Transverse colon (tissue), 4 donors: ENCODE data around the gene PTPRJ. TPM values are rescaled to one million over a fixed set of nuclear protein-coding genes. Genes with fewer than 3 reads are reported as not detected.

Experiments
- DNase-seq: peaks from one replicate; pipeline ENCODE4 v3.0.0-alpha.2; 2019
- H3K27ac ChIP-seq, 4 donors: fragments of 200-600 bp; sonication (generic); 2 replicates each; pipeline ENCODE4 v1.5.1; 2016 to 2018; ENCODE audit warnings: inconsistent platforms in 4 of 4
- H3K27me3 ChIP-seq: fragments of 200-600 bp; sonication (generic); 2 replicates; pipeline ENCODE4 v1.5.1; 2017; ENCODE audit warnings: inconsistent platforms
- H3K36me3 ChIP-seq, 4 donors: fragments of 200-600 bp; sonication (generic); 2 replicates each; pipeline ENCODE4 v1.5.1; 2017 to 2019; ENCODE audit warnings: inconsistent platforms in 4 of 4
- H3K4me1 ChIP-seq, 4 donors: fragments of 200-600 bp; sonication (generic); 2 replicates each; pipeline ENCODE4 v1.5.1; 2017 to 2020; ENCODE audit warnings: inconsistent platforms in 4 of 4
- H3K4me3 ChIP-seq, 4 donors: fragments of 200-600 bp; sonication (generic); 1 replicate in 1 of 4; 2 replicates in 3 of 4; pipeline versions ENCODE4 v1.5.1 to v1.6.1; 2017 to 2019; ENCODE audit warnings: inconsistent platforms in 4 of 4
- H3K9me3 ChIP-seq, 2 donors: fragments of 200-600 bp; sonication (generic); 2 replicates each; pipeline ENCODE4 v1.5.1; 2017 to 2019; ENCODE audit warnings: inconsistent platforms in 2 of 2
- EP300 ChIP-seq: sonication (generic); formaldehyde crosslinking; IDR thresholded peaks from one replicate; pipeline ENCODE4 v1.6.1; 2017; ENCODE audit warnings: antibody characterized with exemption, low read depth
- POLR2A ChIP-seq: fragments of 450-650 bp; IDR thresholded peaks from one replicate; pipeline ENCODE4 v1.6.1; 2016; ENCODE audit warnings: antibody characterized with exemption, mild to moderate bottlenecking, moderate library complexity
- POLR2AphosphoS5 ChIP-seq, 3 donors: sonication (generic); formaldehyde crosslinking; IDR thresholded peaks; one replicate each; pipeline ENCODE4 v1.6.1; 2016; ENCODE audit warnings: antibody characterized with exemption in 3 of 3
- WGBS, 2 donors: methylation state at CpG; one replicate each; pipeline ENCODE4 v1.1.5; 2018; ENCODE audit warnings: low coverage in 1 of 2; 5-methylcytosine and 5-hydroxymethylcytosine counted together
- in situ Hi-C, 4 donors: fragments of 200-750 bp; cut with MboI; loops; one replicate each; pipeline versions ENCODE4 v1.15.0 to v1.15.1; 2017; ENCODE audit warnings: low sequenced_read_pairs in 3 of 4, low pct_ligation_motif_present in 1 of 4, low pct_unique_long_range_greater_than_20kb in 1 of 4
- intact Hi-C: fragments of 100-400 bp; cut with DNase I; formaldehyde crosslinking; loops from one replicate; pipeline ENCODE4 v1.15.1; 2023; ENCODE audit warnings: low total_unique reads
- total RNA-seq, 4 donors: library from RNA; depleted of rRNA; stranded (reverse); fragments of >200 nt; gene quantifications; one replicate each; pipeline ENCODE4 v1.1.0, GENCODE V29; 2016
- TF ChIP-seq, protein P1 (sequence below), 5 experiments: fragments of 200-600 bp in 3 of 5; fragments of 450-650 bp in 2 of 5; sonication (generic) in 3 of 5; IDR thresholded peaks; 1 replicate in 2 of 5; 2 replicates in 3 of 5; pipeline ENCODE4 v1.5.1; 2016 to 2017; ENCODE audit warnings: antibody characterized with exemption in 5 of 5, inconsistent platforms in 3 of 5, mild to moderate bottlenecking in 2 of 5, moderate library complexity in 1 of 5

Gene PTPRJ
- total RNA-seq, 4 donors from 2014 or later = 25.3 to 40.8 (median 31.7) TPM

DNA sequence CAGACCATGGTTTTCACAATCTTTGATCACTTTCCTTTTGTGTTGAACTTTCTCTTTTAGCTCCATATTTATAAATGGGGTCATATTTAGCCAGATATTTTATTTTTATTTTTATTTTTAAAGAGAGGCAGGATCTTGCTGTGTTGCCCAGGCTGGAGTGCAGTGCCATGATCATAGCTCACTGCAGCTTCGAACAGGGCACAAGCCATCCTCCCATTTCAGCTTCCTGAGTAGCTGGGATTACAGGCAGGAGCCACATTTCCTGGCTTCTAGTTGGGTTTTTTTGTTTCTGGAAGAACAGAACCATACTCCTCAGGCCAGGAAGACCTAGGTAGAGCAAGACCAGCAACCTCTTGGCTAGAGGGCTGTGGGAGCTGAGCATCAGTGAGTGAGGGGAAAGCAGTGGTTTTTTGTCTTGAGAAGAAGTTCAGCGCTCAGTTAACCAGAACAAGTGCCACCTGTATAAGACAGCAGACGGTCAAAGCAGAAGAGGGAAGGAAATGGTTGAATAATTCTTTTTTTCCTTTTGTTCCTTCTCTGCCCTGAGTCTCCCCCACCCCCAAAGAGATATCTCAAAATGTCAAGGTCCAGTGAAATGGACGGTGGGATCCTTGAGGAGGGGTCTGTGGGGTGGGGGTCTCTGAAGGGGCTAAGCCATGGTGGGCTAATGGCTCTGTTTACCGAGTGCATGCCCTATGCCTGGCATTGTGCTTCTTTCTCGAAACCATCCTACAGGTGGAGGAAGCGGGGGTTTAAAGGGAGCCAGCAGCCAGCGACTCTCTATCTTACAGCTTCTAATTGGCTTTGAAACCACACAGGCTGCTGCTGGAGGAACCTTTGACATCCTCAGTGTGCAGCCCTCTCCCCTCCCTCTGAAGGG lies 63.0 kb downstream of the PTPRJ start:
- H3K4me3 ChIP-seq = no peak overlapping the region
- no peaks in the 10 kb centered on the region for H3K36me3 ChIP-seq
- intact Hi-C loops = no loop called here
- TF ChIP-seq POLR2A (no peak), POLR2AphosphoS5 (IDR thresholded peaks at IDR 0.05) (no peak), EP300 (no peak)
- TF ChIP-seq, protein P1, sequence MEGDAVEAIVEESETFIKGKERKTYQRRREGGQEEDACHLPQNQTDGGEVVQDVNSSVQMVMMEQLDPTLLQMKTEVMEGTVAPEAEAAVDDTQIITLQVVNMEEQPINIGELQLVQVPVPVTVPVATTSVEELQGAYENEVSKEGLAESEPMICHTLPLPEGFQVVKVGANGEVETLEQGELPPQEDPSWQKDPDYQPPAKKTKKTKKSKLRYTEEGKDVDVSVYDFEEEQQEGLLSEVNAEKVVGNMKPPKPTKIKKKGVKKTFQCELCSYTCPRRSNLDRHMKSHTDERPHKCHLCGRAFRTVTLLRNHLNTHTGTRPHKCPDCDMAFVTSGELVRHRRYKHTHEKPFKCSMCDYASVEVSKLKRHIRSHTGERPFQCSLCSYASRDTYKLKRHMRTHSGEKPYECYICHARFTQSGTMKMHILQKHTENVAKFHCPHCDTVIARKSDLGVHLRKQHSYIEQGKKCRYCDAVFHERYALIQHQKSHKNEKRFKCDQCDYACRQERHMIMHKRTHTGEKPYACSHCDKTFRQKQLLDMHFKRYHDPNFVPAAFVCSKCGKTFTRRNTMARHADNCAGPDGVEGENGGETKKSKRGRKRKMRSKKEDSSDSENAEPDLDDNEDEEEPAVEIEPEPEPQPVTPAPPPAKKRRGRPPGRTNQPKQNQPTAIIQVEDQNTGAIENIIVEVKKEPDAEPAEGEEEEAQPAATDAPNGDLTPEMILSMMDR (IDR thresholded peaks at IDR 0.05) = no peak
- DNase-seq = no peak
- peaks cover 0 to 20% (median 0%) of the 10 kb centered on the region in 4 donors for H3K4me1 ChIP-seq
- no peaks in the 10 kb centered on the region for H3K9me3 ChIP-seq
- 50 to 83% methylated on average over 1 to 8 of the region's 8 CpGs for WGBS, 2 donors
- H3K27me3 ChIP-seq = no peaks in the 10 kb centered on the region
- peak overlapping the region in 3 of 4 donors; percentile 1 to 40 (median 5) for H3K27ac ChIP-seq
- in situ Hi-C loops = no loop called here

DNA sequence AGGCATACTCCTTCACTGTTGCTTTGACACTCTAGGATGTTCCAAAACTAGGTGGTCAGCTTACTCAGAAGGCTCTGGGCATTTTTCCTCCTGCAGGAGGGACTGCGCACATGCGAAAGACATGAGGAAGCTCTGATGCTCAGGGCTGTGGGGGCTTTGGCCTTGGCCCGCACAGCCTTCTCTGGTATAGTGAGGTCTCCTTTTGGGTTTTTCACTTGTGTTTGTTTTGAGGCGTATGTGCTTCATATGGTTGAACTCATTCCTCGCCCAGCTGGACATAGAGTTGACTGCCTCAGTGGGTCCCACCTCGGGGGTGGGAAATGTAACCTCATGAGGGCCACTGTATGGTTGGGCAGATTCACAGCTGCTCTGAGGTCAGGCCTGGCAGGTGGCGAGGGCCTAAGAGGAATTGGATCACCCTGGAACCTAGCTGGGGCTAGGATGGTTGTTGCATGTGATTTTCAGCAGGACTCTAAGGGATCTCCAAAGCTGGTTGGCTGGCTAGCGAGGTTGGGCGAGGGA lies 63.7 kb downstream of the PTPRJ start:
- WGBS, 2 donors = 94 to 100% methylated on average over 3 to 9 of the region's 9 CpGs
- in situ Hi-C loops = no loop called here
- TF ChIP-seq POLR2A (no peak), EP300 (no peak), POLR2AphosphoS5 (IDR thresholded peaks at IDR 0.05) (no peak)
- TF ChIP-seq, protein P1 (IDR thresholded peaks at IDR 0.05) = no peak
- H3K9me3 ChIP-seq = no peaks in the 10 kb centered on the region
- no peaks in the 10 kb centered on the region for H3K27me3 ChIP-seq
- H3K36me3 ChIP-seq = no peaks in the 10 kb centered on the region
- no peak overlapping the region for H3K4me3 ChIP-seq
- intact Hi-C loops = no loop called here
- DNase-seq = no peak
- H3K27ac ChIP-seq = peak overlapping the region in 3 of 4 donors; percentile 3 to 40 (median 5)
- peaks cover 0 to 20% (median 0%) of the 10 kb centered on the region in 4 donors for H3K4me1 ChIP-seq

DNA sequence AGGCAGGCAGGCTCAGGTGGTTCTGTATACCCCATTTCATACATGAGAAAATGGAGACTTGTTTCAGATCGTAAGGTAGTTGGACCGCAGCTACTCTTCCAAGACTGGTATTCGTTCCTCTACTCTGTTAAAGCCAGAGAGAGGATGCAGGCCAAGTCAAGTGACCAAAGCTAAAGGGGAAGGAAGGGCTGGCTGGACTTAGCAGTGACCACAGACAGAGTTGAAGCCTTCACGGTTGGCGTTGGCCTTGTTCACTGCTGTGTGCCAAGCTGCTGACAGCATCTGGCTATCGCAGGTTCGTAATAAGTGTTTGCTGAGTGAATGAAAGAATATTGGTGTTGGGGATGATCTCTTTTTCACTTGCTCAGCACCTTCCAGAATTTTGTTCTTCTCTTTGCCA lies 64.2 kb downstream of the PTPRJ start:
- Histone ChIP-seq H3K36me3 (no peaks in the 10 kb centered on the region), H3K27ac (peak overlapping the region in 2 of 4 donors; percentile 3 to 36), H3K9me3 (no peaks in the 10 kb centered on the region), H3K4me3 (no peak overlapping the region), H3K4me1 (peaks cover 0 to 21% (median 0%) of the 10 kb centered on the region in 4 donors), H3K27me3 (no peaks in the 10 kb centered on the region)
- no peak for DNase-seq
- in situ Hi-C loops = no loop called here
- WGBS, 2 donors = 88 to 90% methylated on average over 5 to 7 of the region's 7 CpGs
- TF ChIP-seq POLR2A (no peak), EP300 (no peak), POLR2AphosphoS5 (IDR thresholded peaks at IDR 0.05) (no peak)
- TF ChIP-seq, protein P1 (IDR thresholded peaks at IDR 0.05) = no peak
- intact Hi-C loops = no loop called here

DNA sequence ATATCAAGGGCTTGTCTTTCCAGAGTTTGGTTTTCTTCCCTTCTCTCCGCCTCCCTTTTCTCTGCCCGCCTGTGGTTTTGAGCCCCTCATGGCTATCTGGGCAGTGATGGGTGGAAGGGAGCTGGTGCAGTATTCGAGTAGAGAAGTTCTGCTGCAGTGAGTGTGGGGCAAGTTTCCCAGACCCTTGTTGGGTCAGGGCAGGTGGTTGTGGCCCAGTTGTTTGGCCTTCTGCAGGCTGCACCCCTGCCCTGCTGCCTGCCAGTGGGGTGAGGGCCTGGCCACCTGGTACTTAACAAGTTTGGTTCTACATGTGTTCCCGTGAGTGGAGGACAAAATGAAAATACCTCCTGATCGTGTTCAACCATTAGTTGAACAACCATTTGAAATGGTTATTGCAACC lies 65.2 kb downstream of the PTPRJ start:
- Histone ChIP-seq H3K36me3 (no peaks in the 10 kb centered on the region), H3K4me1 (peaks cover 0 to 30% (median 0%) of the 10 kb centered on the region in 4 donors), H3K9me3 (no peaks in the 10 kb centered on the region), H3K27ac (no peak overlapping the region), H3K27me3 (no peaks in the 10 kb centered on the region), H3K4me3 (no peak overlapping the region)
- 97 to 100% methylated on average over 1 to 5 of the region's 5 CpGs for WGBS, 2 donors
- TF ChIP-seq POLR2AphosphoS5 (IDR thresholded peaks at IDR 0.05) (no peak), POLR2A (no peak), EP300 (no peak)
- TF ChIP-seq, protein P1 (IDR thresholded peaks at IDR 0.05) = no peak
- in situ Hi-C loops = no loop called here
- intact Hi-C loops = no loop called here
- DNase-seq = no peak
